ENCODE measurements around the gene GPC6. TPM values are rescaled to one million over a fixed set of nuclear protein-coding genes. Genes with fewer than 3 reads are reported as not detected.

GPC6 gene
- total RNA-seq, 1 donor from 2014 or later, result 13.8 TPM

DNA sequence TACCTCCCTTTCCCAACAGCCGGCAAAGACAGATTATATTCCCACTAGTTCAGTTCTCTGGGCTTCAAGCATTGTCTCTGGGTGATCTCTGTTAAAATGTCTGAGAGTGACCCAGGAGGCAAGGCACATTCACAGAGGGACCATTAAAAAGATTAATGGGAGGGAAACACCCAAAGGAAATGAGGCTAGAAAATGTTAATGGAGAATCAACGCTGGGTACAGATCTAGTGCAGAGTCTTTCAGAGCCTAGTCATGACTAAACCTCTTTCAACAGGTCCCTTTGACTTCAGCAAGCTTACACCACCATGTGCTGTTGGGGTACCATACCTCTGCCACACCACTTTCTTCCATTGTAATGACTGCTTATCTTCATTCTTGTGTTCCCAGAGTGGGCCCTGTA is 894.3 kb downstream of the GPC6 start:
- H3K4me3 ChIP-seq, result no peak overlapping the region
- no peaks in the 10 kb centered on the region for H3K4me1 ChIP-seq
- H3K36me3 ChIP-seq, result no peaks in the 10 kb centered on the region
- DNase-seq (ENCODE audit: extremely low spot score in 2 of 2), result no peak
- no peaks in the 10 kb centered on the region for H3K9me3 ChIP-seq
- H3K27me3 ChIP-seq, result no peaks in the 10 kb centered on the region
- intact Hi-C loops (cut with DNase I), result no loop called here
- TF ChIP-seq POLR2AphosphoS5 (IDR thresholded peaks at IDR 0.05; ENCODE audit: insufficient read depth in 1 of 2, low read depth in 1 of 2) (no peak), POLR2A (IDR thresholded peaks at IDR 0.05) (no peak)
- TF ChIP-seq, protein P1, sequence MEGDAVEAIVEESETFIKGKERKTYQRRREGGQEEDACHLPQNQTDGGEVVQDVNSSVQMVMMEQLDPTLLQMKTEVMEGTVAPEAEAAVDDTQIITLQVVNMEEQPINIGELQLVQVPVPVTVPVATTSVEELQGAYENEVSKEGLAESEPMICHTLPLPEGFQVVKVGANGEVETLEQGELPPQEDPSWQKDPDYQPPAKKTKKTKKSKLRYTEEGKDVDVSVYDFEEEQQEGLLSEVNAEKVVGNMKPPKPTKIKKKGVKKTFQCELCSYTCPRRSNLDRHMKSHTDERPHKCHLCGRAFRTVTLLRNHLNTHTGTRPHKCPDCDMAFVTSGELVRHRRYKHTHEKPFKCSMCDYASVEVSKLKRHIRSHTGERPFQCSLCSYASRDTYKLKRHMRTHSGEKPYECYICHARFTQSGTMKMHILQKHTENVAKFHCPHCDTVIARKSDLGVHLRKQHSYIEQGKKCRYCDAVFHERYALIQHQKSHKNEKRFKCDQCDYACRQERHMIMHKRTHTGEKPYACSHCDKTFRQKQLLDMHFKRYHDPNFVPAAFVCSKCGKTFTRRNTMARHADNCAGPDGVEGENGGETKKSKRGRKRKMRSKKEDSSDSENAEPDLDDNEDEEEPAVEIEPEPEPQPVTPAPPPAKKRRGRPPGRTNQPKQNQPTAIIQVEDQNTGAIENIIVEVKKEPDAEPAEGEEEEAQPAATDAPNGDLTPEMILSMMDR (IDR thresholded peaks at IDR 0.05), result no peak
- H3K27ac ChIP-seq, result no peak overlapping the region

- Histone ChIP-seq H3K27ac (no peak overlapping the region), H3K9me3 (no peaks in the 10 kb centered on the region), H3K4me1 (no peaks in the 10 kb centered on the region), H3K36me3 (no peaks in the 10 kb centered on the region), H3K27me3 (no peaks in the 10 kb centered on the region), H3K4me3 (no peak overlapping the region)
- intact Hi-C loops (cut with DNase I), result no loop called here
- no peak for DNase-seq (ENCODE audit: extremely low spot score in 2 of 2)
- TF ChIP-seq POLR2A (IDR thresholded peaks at IDR 0.05) (no peak), POLR2AphosphoS5 (IDR thresholded peaks at IDR 0.05; ENCODE audit: insufficient read depth in 1 of 2, low read depth in 1 of 2) (no peak)
- TF ChIP-seq, protein P1 (IDR thresholded peaks at IDR 0.05), result no peak
Observed at GRCh38 chr13:94121686-94122085, 895.1 kb downstream of the GPC6 start.

DNA sequence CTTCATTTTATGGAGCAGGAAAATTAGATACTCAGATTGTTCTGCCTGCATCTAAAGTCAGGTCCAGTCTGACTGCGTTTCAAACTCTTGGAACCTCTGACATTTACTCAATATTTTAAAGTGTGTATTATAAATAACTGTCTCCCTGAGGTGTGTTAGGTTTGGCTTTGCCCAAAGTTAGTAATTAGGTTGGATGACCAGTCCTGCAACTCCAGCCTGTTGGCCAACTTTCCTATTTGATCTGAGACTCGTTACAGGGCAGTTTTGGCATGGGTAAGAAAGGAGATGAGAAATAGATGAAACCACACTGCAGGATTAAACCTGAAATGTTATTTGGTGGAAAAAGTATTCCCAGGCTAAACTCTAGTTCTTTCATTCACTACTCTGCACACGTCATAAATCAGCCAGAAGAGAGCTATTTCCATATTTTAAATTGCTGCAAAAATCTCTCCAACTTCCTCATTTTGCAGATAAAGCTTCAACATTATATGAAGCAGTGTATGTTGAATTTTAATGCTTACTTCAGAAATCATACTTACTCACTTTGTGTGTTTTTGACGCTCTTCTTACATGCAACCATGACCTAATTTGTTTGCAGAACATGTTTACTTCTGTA is 895.8 kb downstream of the GPC6 start:
- Histone ChIP-seq H3K27ac (no peak overlapping the region), H3K36me3 (no peaks in the 10 kb centered on the region), H3K4me1 (no peaks in the 10 kb centered on the region), H3K9me3 (no peaks in the 10 kb centered on the region), H3K4me3 (no peak overlapping the region), H3K27me3 (no peaks in the 10 kb centered on the region)
- TF ChIP-seq POLR2A (IDR thresholded peaks at IDR 0.05), result no peak
- TF ChIP-seq POLR2AphosphoS5 (IDR thresholded peaks at IDR 0.05; ENCODE audit: insufficient read depth in 1 of 2, low read depth in 1 of 2), result no peak
- TF ChIP-seq, protein P1 (IDR thresholded peaks at IDR 0.05), result no peak
- no peak for DNase-seq (ENCODE audit: extremely low spot score in 2 of 2)
- intact Hi-C loops (cut with DNase I), result no loop called here

- intact Hi-C loops (cut with DNase I), result no loop called here
- no peak for DNase-seq (ENCODE audit: extremely low spot score in 2 of 2)
- Histone ChIP-seq H3K36me3 (no peaks in the 10 kb centered on the region), H3K9me3 (no peaks in the 10 kb centered on the region), H3K27ac (no peak overlapping the region), H3K27me3 (no peaks in the 10 kb centered on the region), H3K4me3 (no peak overlapping the region), H3K4me1 (no peaks in the 10 kb centered on the region)
- TF ChIP-seq POLR2AphosphoS5 (IDR thresholded peaks at IDR 0.05; ENCODE audit: insufficient read depth in 1 of 2, low read depth in 1 of 2) (no peak), POLR2A (IDR thresholded peaks at IDR 0.05) (no peak)
- TF ChIP-seq, protein P1 (IDR thresholded peaks at IDR 0.05), result no peak
Observed at GRCh38 chr13:94123557-94123956, 897.0 kb downstream of the GPC6 start.

GRCh38 chr13:94128430-94128829 is 901.8 kb downstream of the GPC6 start:
- no peaks in the 10 kb centered on the region for H3K9me3 ChIP-seq
- no peak overlapping the region for H3K27ac ChIP-seq
- no peak for DNase-seq (ENCODE audit: extremely low spot score in 2 of 2)
- H3K4me1 ChIP-seq, result no peaks in the 10 kb centered on the region
- H3K27me3 ChIP-seq, result no peaks in the 10 kb centered on the region
- H3K4me3 ChIP-seq, result no peak overlapping the region
- no peaks in the 10 kb centered on the region for H3K36me3 ChIP-seq
- intact Hi-C loops (cut with DNase I), result no loop called here
- TF ChIP-seq, protein P1 (IDR thresholded peaks at IDR 0.05), result no peak
- TF ChIP-seq POLR2AphosphoS5 (IDR thresholded peaks at IDR 0.05; ENCODE audit: insufficient read depth in 1 of 2, low read depth in 1 of 2) (no peak), POLR2A (IDR thresholded peaks at IDR 0.05) (no peak)

Measured in vagina (tissue), 2 donors.